ENCODE data around the gene NFAT5. TPM values are rescaled to one million over a fixed set of nuclear protein-coding genes. Genes with fewer than 3 reads are reported as not detected.
"Not testable (repeated sequence)": the region's sequence is repeated elsewhere in the genome, so short reads cannot be mapped to it uniquely, and the experiment has no call there.

NFAT5 gene
- polyA plus RNA-seq, 1 donor from 2014 or later = 9.5 TPM

- no peak overlapping the region for H3K27ac Mint-ChIP-seq
- H3K4me3 Mint-ChIP-seq = no peak overlapping the region
Observed at GRCh38 chr16:69537706-69538080, 28.1 kb upstream of the NFAT5 start.

GRCh38 chr16:69538808-69539207, 27.0 kb upstream of the NFAT5 start:
- H3K4me1 Mint-ChIP-seq = peaks cover 6% of the 10 kb centered on the region in 3 donors
- H3K9me3 Mint-ChIP-seq = no peaks in the 10 kb centered on the region
- no peak overlapping the region for H3K27ac Mint-ChIP-seq
- H3K27me3 Mint-ChIP-seq = no peaks in the 10 kb centered on the region
- peaks cover 3% of the 10 kb centered on the region for H3K36me3 Mint-ChIP-seq
- H3K4me3 Mint-ChIP-seq = no peak overlapping the region

More at GRCh38 chr16:69537706-69538080, 28.1 kb upstream of the NFAT5 start:
- H3K9me3 Mint-ChIP-seq = no peaks in the 10 kb centered on the region
- H3K4me1 Mint-ChIP-seq = peaks cover 3 to 6% (median 6%) of the 10 kb centered on the region in 3 donors
- H3K27me3 Mint-ChIP-seq = no peaks in the 10 kb centered on the region
- peaks cover 2% of the 10 kb centered on the region for H3K36me3 Mint-ChIP-seq

- peaks cover 0 to 5% (median 0%) of the 10 kb centered on the region in 3 donors for H3K4me1 Mint-ChIP-seq
- no peaks in the 10 kb centered on the region for H3K9me3 Mint-ChIP-seq
- no peak overlapping the region for H3K27ac Mint-ChIP-seq
- no peaks in the 10 kb centered on the region for H3K27me3 Mint-ChIP-seq
- H3K4me3 Mint-ChIP-seq = no peak overlapping the region
- H3K36me3 Mint-ChIP-seq = peaks cover 1% of the 10 kb centered on the region
Observed at GRCh38 chr16:69542974-69543373, 22.8 kb upstream of the NFAT5 start.

- Mint-ChIP-seq H3K4me1 (peaks cover 0 to 5% (median 0%) of the 10 kb centered on the region in 3 donors), H3K36me3 (peaks cover 1% of the 10 kb centered on the region), H3K9me3 (no peaks in the 10 kb centered on the region), H3K27ac (no peak overlapping the region), H3K4me3 (no peak overlapping the region), H3K27me3 (no peaks in the 10 kb centered on the region)
Observed at GRCh38 chr16:69544088-69544487, 21.7 kb upstream of the NFAT5 start.

GRCh38 chr16:69546663-69547062, 19.1 kb upstream of the NFAT5 start:
- H3K27me3 Mint-ChIP-seq, H3K9me3 Mint-ChIP-seq, H3K4me3 Mint-ChIP-seq, H3K27ac Mint-ChIP-seq, H3K36me3 Mint-ChIP-seq, H3K4me1 Mint-ChIP-seq: not testable (repeated sequence)

GRCh38 chr16:69553332-69553731, 12.4 kb upstream of the NFAT5 start:
- peaks cover 0 to 4% (median 4%) of the 10 kb centered on the region in 3 donors for H3K4me1 Mint-ChIP-seq
- H3K27ac Mint-ChIP-seq = no peak overlapping the region

GRCh38 chr16:69554495-69554894, 11.3 kb upstream of the NFAT5 start:
- Mint-ChIP-seq H3K9me3 (peaks cover 0 to 1% (median 0%) of the 10 kb centered on the region in 3 donors), H3K4me3 (no peak overlapping the region), H3K27me3 (no peaks in the 10 kb centered on the region), H3K36me3 (no peaks in the 10 kb centered on the region), H3K27ac (no peak overlapping the region), H3K4me1 (peaks cover 0 to 5% (median 4%) of the 10 kb centered on the region in 3 donors)

More at GRCh38 chr16:69553332-69553731, 12.4 kb upstream of the NFAT5 start:
- no peaks in the 10 kb centered on the region for H3K27me3 Mint-ChIP-seq
- no peaks in the 10 kb centered on the region for H3K36me3 Mint-ChIP-seq
- no peak overlapping the region for H3K4me3 Mint-ChIP-seq
- peaks cover 0 to 1% (median 0%) of the 10 kb centered on the region in 3 donors for H3K9me3 Mint-ChIP-seq

- Mint-ChIP-seq H3K4me1 (peaks cover 0 to 5% (median 4%) of the 10 kb centered on the region in 3 donors), H3K9me3 (peaks cover 0 to 1% (median 0%) of the 10 kb centered on the region in 3 donors), H3K27ac (no peak overlapping the region), H3K4me3 (no peak overlapping the region), H3K27me3 (no peaks in the 10 kb centered on the region), H3K36me3 (no peaks in the 10 kb centered on the region)
Observed at GRCh38 chr16:69555437-69555836, 10.3 kb upstream of the NFAT5 start.

GRCh38 chr16:69555867-69556266, 9.9 kb upstream of the NFAT5 start:
- H3K9me3 Mint-ChIP-seq = peaks cover 0 to 1% (median 0%) of the 10 kb centered on the region in 3 donors
- no peak overlapping the region for H3K4me3 Mint-ChIP-seq
- no peak overlapping the region for H3K27ac Mint-ChIP-seq
- H3K4me1 Mint-ChIP-seq = peaks cover 0 to 5% (median 4%) of the 10 kb centered on the region in 3 donors
- H3K27me3 Mint-ChIP-seq = no peaks in the 10 kb centered on the region
- H3K36me3 Mint-ChIP-seq = no peaks in the 10 kb centered on the region

GRCh38 chr16:69559164-69559563, 6.6 kb upstream of the NFAT5 start:
- Mint-ChIP-seq H3K36me3 (no peaks in the 10 kb centered on the region), H3K4me1 (peaks cover 7 to 12% (median 11%) of the 10 kb centered on the region in 3 donors)

GRCh38 chr16:69561367-69561766, 4.4 kb upstream of the NFAT5 start:
- H3K4me1 Mint-ChIP-seq = peaks cover 10 to 15% (median 13%) of the 10 kb centered on the region in 3 donors
- H3K27ac Mint-ChIP-seq, H3K4me3 Mint-ChIP-seq, H3K36me3 Mint-ChIP-seq, H3K9me3 Mint-ChIP-seq, H3K27me3 Mint-ChIP-seq: not testable (repeated sequence)

More at GRCh38 chr16:69559164-69559563, 6.6 kb upstream of the NFAT5 start:
- Mint-ChIP-seq H3K27ac (no peak overlapping the region), H3K27me3 (no peaks in the 10 kb centered on the region), H3K9me3 (no peaks in the 10 kb centered on the region), H3K4me3 (no peak overlapping the region)

- Mint-ChIP-seq H3K36me3 (no peaks in the 10 kb centered on the region), H3K27ac (peak overlapping the region in 2 of 3 donors; percentile 4 to 55), H3K4me3 (no peak overlapping the region), H3K4me1 (peaks cover 10 to 16% (median 13%) of the 10 kb centered on the region in 3 donors), H3K9me3 (no peaks in the 10 kb centered on the region), H3K27me3 (no peaks in the 10 kb centered on the region)
Observed at GRCh38 chr16:69561901-69562300, 3.9 kb upstream of the NFAT5 start.

- H3K4me3 Mint-ChIP-seq = no peak overlapping the region
- no peaks in the 10 kb centered on the region for H3K36me3 Mint-ChIP-seq
- H3K9me3 Mint-ChIP-seq = no peaks in the 10 kb centered on the region
- H3K27me3 Mint-ChIP-seq = no peaks in the 10 kb centered on the region
- H3K27ac Mint-ChIP-seq = peak overlapping the region in 2 of 3 donors; percentile 90 to 94
- H3K4me1 Mint-ChIP-seq = peaks cover 17 to 25% (median 17%) of the 10 kb centered on the region in 3 donors
Observed at GRCh38 chr16:69562813-69563212, 3.0 kb upstream of the NFAT5 start.

GRCh38 chr16:69563605-69564580, 1.9 kb upstream of the NFAT5 start:
- Mint-ChIP-seq H3K4me3 (peak overlapping the region; percentile 81 to 95 (median 86)), H3K27ac (peak overlapping the region; percentile 90 to 99 (median 94)), H3K27me3 (no peaks in the 10 kb centered on the region), H3K36me3 (no peaks in the 10 kb centered on the region), H3K9me3 (no peaks in the 10 kb centered on the region), H3K4me1 (peaks cover 23 to 25% (median 24%) of the 10 kb centered on the region in 3 donors)

- Mint-ChIP-seq H3K27me3 (no peaks in the 10 kb centered on the region), H3K4me3 (peak overlapping the region; percentile 81 to 95 (median 92)), H3K27ac (peak overlapping the region; percentile 90 to 96 (median 94)), H3K9me3 (no peaks in the 10 kb centered on the region), H3K36me3 (no peaks in the 10 kb centered on the region), H3K4me1 (peaks cover 30 to 31% (median 30%) of the 10 kb centered on the region in 3 donors)
Observed at GRCh38 chr16:69564845-69565670, 708 bp upstream of the NFAT5 start.

All from IgD-negative memory B cell (primary cell).